Astrocyte (in vitro differentiated cells and primary cell): Measurements from ENCODE around the gene PTPN14. TPM values are rescaled to one million over a fixed set of nuclear protein-coding genes. Genes with fewer than 3 reads are reported as not detected.
A peak's percentile ranks its signal among the peaks of the same experiment; 100 is the strongest.

Experiments used
- DNase-seq: peaks from one replicate; pipeline ENCODE4 v3.0.0-alpha.2; 2010; ENCODE audit warnings: low read depth
- FAIRE-seq: peaks from 2 replicates; lab custom pipeline; 2011; peaks lifted over from hg19 to GRCh38; lab: Jason Lieb, UNC
- H2AFZ ChIP-seq: 2 replicates; pipeline ENCODE4 v1.6.0; 2012; ENCODE audit warnings: low read depth, low read length, inconsistent platforms
- H3K27ac ChIP-seq: 2 replicates; pipeline ENCODE4 v1.5.1; 2011; ENCODE audit warnings: low read depth, low read length, inconsistent platforms
- H3K27me3 ChIP-seq: 2 replicates; pipeline ENCODE4 v1.6.0; 2011; ENCODE audit warnings: low read length, inconsistent platforms; ENCODE audit not compliant: insufficient read depth
- H3K36me3 ChIP-seq: 2 replicates; pipeline ENCODE4 v1.5.1; 2011; ENCODE audit warnings: low read length, inconsistent platforms; ENCODE audit not compliant: insufficient read depth
- H3K4me1 ChIP-seq: 2 replicates; pipeline ENCODE4 v1.5.1; 2011; ENCODE audit warnings: low read length, inconsistent platforms; ENCODE audit not compliant: insufficient read depth
- H3K4me2 ChIP-seq: 2 replicates; pipeline ENCODE4 v1.6.0; 2012; ENCODE audit warnings: low read length, inconsistent platforms
- H3K4me3 ChIP-seq: 2 replicates; pipeline ENCODE4 v1.5.1; 2011; ENCODE audit warnings: low read depth, mild to moderate bottlenecking, low read length, inconsistent platforms; ENCODE audit not compliant: insufficient read depth
- H3K79me2 ChIP-seq: 2 replicates; pipeline ENCODE4 v1.6.0; 2012; ENCODE audit warnings: mild to moderate bottlenecking, low read length, inconsistent platforms; ENCODE audit not compliant: insufficient read depth
- H3K9ac ChIP-seq: 2 replicates; pipeline ENCODE4 v1.6.0; 2012; ENCODE audit warnings: mild to moderate bottlenecking, low read length, inconsistent platforms
- H3K9me3 ChIP-seq: 2 replicates; pipeline ENCODE4 v1.5.1; 2012; ENCODE audit warnings: low read depth, mild to moderate bottlenecking, low read length, inconsistent platforms; ENCODE audit not compliant: insufficient read depth
- H4K20me1 ChIP-seq: 2 replicates; pipeline ENCODE4 v1.6.0; 2012; ENCODE audit warnings: low read length, inconsistent platforms; ENCODE audit not compliant: insufficient read depth
- H3K27ac Mint-ChIP-seq: one replicate; pipeline ENCODE4 v1.8.0; 2021; ENCODE audit warnings: mild to moderate bottlenecking, mixed read lengths; ENCODE audit not compliant: unreplicated experiment
- H3K27me3 Mint-ChIP-seq: one replicate; pipeline ENCODE4 v1.8.0; 2021; ENCODE audit warnings: low read depth, mixed read lengths; ENCODE audit not compliant: unreplicated experiment
- H3K36me3 Mint-ChIP-seq: one replicate; pipeline ENCODE4 v1.8.0; 2021; ENCODE audit warnings: low read depth, mixed read lengths; ENCODE audit not compliant: unreplicated experiment
- H3K4me1 Mint-ChIP-seq: one replicate; pipeline ENCODE4 v1.8.0; 2021; ENCODE audit warnings: low read depth, mixed read lengths; ENCODE audit not compliant: unreplicated experiment
- H3K4me3 Mint-ChIP-seq: one replicate; pipeline ENCODE4 v1.8.0; 2021; ENCODE audit warnings: mild to moderate bottlenecking, moderate library complexity, mixed read lengths; ENCODE audit not compliant: unreplicated experiment
- H3K9me3 Mint-ChIP-seq: one replicate; pipeline ENCODE4 v1.8.0; 2021; ENCODE audit warnings: mild to moderate bottlenecking, mixed read lengths; ENCODE audit not compliant: unreplicated experiment
- CTCF ChIP-seq: IDR thresholded peaks from 2 replicates; pipeline ENCODE4 v1.5.1; 2011; ENCODE audit warnings: low read depth, mild to moderate bottlenecking, inconsistent platforms, low read length, moderate library complexity; ENCODE audit not compliant: insufficient read depth
- EZH2 ChIP-seq: IDR thresholded peaks from 2 replicates; pipeline ENCODE4 v1.6.1; 2012; ENCODE audit warnings: mild to moderate bottlenecking, low read length, inconsistent platforms; ENCODE audit not compliant: insufficient read depth
- total RNA-seq: library from RNA; stranded (reverse); gene quantifications from 2 replicates; pipeline ENCODE4 v1.2.1, GENCODE V29; 2021

Gene PTPN14
- total RNA-seq, 1 donor from 2014 or later = 177 TPM

GRCh38 chr1:214305164-214305751 lies 246.1 kb downstream of the PTPN14 start:
- TF ChIP-seq CTCF (no peak), EZH2 (no peak)
- Mint-ChIP-seq H3K4me3 (no peak overlapping the region), H3K36me3 (peaks cover 7% of the 10 kb centered on the region), H3K9me3 (no peaks in the 10 kb centered on the region), H3K27me3 (no peaks in the 10 kb centered on the region), H3K27ac (no peak overlapping the region), H3K4me1 (peaks cover 4% of the 10 kb centered on the region)
- Histone ChIP-seq H4K20me1 (peaks cover 16% of the 10 kb centered on the region), H2AFZ (no peak overlapping the region), H3K4me2 (no peak overlapping the region), H3K9ac (no peak overlapping the region), H3K36me3 (no peaks in the 10 kb centered on the region), H3K4me3 (no peak overlapping the region), H3K79me2 (peaks cover 16% of the 10 kb centered on the region), H3K27ac (no peak overlapping the region), H3K27me3 (no peaks in the 10 kb centered on the region), H3K9me3 (no peaks in the 10 kb centered on the region), H3K4me1 (peaks cover 6% of the 10 kb centered on the region)
- DNase-seq = no peak
- no peak for FAIRE-seq

- Histone ChIP-seq H3K4me1 (peaks cover 6% of the 10 kb centered on the region), H3K79me2 (peaks cover 17% of the 10 kb centered on the region), H3K9ac (no peak overlapping the region), H4K20me1 (peaks cover 12% of the 10 kb centered on the region), H3K27me3 (no peaks in the 10 kb centered on the region), H3K36me3 (no peaks in the 10 kb centered on the region), H3K4me3 (peak overlapping the region; percentile 20), H2AFZ (no peak overlapping the region), H3K4me2 (peak overlapping the region; percentile 70), H3K9me3 (no peaks in the 10 kb centered on the region), H3K27ac (no peak overlapping the region)
- H3K27me3 Mint-ChIP-seq = no peaks in the 10 kb centered on the region
- no peak for FAIRE-seq
- no peak overlapping the region for H3K4me3 Mint-ChIP-seq
- H3K36me3 Mint-ChIP-seq = peaks cover 4% of the 10 kb centered on the region
- peaks cover 10% of the 10 kb centered on the region for H3K4me1 Mint-ChIP-seq
- TF ChIP-seq EZH2 = no peak
- TF ChIP-seq CTCF = no peak
- DNase-seq = peak; percentile 57
- no peak overlapping the region for H3K27ac Mint-ChIP-seq
- no peaks in the 10 kb centered on the region for H3K9me3 Mint-ChIP-seq
Observed at GRCh38 chr1:214303141-214303930, 248.1 kb downstream of the PTPN14 start.

DNA sequence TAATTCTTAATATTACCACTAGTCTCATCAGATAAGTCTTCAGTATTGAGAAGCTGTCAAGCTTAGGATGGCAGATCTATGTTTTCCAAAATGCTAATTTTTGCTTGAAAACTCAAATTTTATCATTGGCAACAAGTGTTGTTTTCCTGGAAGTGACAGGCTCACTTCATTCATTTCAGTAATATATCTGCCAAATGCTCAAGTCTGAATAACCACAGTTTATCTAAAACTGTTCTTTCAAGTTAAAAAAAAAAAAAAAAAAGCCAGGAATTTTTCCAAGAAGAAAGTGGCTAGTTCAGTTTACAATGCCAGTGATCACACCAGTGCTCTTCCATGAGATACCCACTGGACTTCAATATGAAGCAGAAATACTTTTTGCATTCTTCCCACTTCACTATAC lies 249.9 kb downstream of the PTPN14 start:
- H4K20me1 ChIP-seq = peaks cover 12% of the 10 kb centered on the region
- Mint-ChIP-seq H3K27ac (no peak overlapping the region), H3K4me1 (peaks cover 27% of the 10 kb centered on the region), H3K36me3 (peaks cover 3% of the 10 kb centered on the region), H3K9me3 (no peaks in the 10 kb centered on the region), H3K4me3 (no peak overlapping the region), H3K27me3 (no peaks in the 10 kb centered on the region)
- DNase-seq = no peak
- H3K36me3 ChIP-seq = no peaks in the 10 kb centered on the region
- H3K9ac ChIP-seq = no peak overlapping the region
- peaks cover 14% of the 10 kb centered on the region for H3K79me2 ChIP-seq
- H2AFZ ChIP-seq = no peak overlapping the region
- H3K27ac ChIP-seq = no peak overlapping the region
- H3K27me3 ChIP-seq = no peaks in the 10 kb centered on the region
- no peak overlapping the region for H3K4me3 ChIP-seq
- FAIRE-seq = no peak
- no peak for TF ChIP-seq EZH2
- H3K4me1 ChIP-seq = peaks cover 17% of the 10 kb centered on the region
- H3K4me2 ChIP-seq = no peak overlapping the region
- no peaks in the 10 kb centered on the region for H3K9me3 ChIP-seq
